Activated CD8-positive, alpha-beta memory T cell treated with anti-CD3 and anti-CD28 coated beads, Interleukin-2, amount 50 U/mL, for 1 hour (primary cell): ENCODE measurements around the gene TMEM141.
"Not testable (repeated sequence)": the region's sequence is repeated elsewhere in the genome, so short reads cannot be mapped to it uniquely, and the experiment has no call there.

Source experiments
- DNase-seq: peaks from one replicate; pipeline ENCODE4 v3.0.0-alpha.2; 2020; ENCODE audit errors: extremely low read depth

TMEM141 gene

GRCh38 chr9:136755302-136756133 lies 35.6 kb upstream of the TMEM141 start:
- DNase-seq = not testable (repeated sequence)

GRCh38 chr9:136756134-136756438 lies 35.1 kb upstream of the TMEM141 start:
- DNase-seq = no peak

GRCh38 chr9:136756836-136757235 lies 34.3 kb upstream of the TMEM141 start:
- DNase-seq = no peak

GRCh38 chr9:136757328-136757727 lies 33.8 kb upstream of the TMEM141 start:
- DNase-seq = no peak

- no peak for DNase-seq
Measured at GRCh38 chr9:136757751-136758140, 33.4 kb upstream of the TMEM141 start.

- no peak for DNase-seq
Measured at GRCh38 chr9:136759001-136759400, 32.1 kb upstream of the TMEM141 start.

- DNase-seq = no peak
Measured at GRCh38 chr9:136759436-136760325, 31.5 kb upstream of the TMEM141 start.

GRCh38 chr9:136760424-136760823 lies 30.7 kb upstream of the TMEM141 start:
- no peak for DNase-seq

- DNase-seq = not testable (repeated sequence)
Measured at GRCh38 chr9:136760834-136761544, 30.2 kb upstream of the TMEM141 start.

- no peak for DNase-seq
Measured at GRCh38 chr9:136761545-136761981, 29.6 kb upstream of the TMEM141 start.

- no peak for DNase-seq
Measured at GRCh38 chr9:136762221-136762691, 28.9 kb upstream of the TMEM141 start.

GRCh38 chr9:136762915-136763648 lies 28.1 kb upstream of the TMEM141 start:
- DNase-seq = no peak

- DNase-seq = no peak
Measured at GRCh38 chr9:136763649-136764035, 27.5 kb upstream of the TMEM141 start.

- no peak for DNase-seq
Measured at GRCh38 chr9:136764301-136764891, 26.7 kb upstream of the TMEM141 start, which contains the start of gene LCN15. TSS of gene LCN15 (minus strand) at chr9:136764518. CDS start at chr9:136764488, 30 bp downstream.

- DNase-seq = no peak
Measured at GRCh38 chr9:136765041-136765440, 26.1 kb upstream of the TMEM141 start.

GRCh38 chr9:136765745-136766409 lies 25.3 kb upstream of the TMEM141 start:
- DNase-seq = not testable (repeated sequence)

GRCh38 chr9:136766410-136767120 lies 24.6 kb upstream of the TMEM141 start:
- DNase-seq = not testable (repeated sequence)

- DNase-seq = no peak
Measured at GRCh38 chr9:136769710-136770191, 21.4 kb upstream of the TMEM141 start.

- no peak for DNase-seq
Measured at GRCh38 chr9:136771907-136772415, 19.2 kb upstream of the TMEM141 start.
